HG02588 (cell line): ENCODE results near the gene GYS2.
"Not testable (repeated sequence)": the region's sequence is repeated elsewhere in the genome, so short reads cannot be mapped to it uniquely, and the experiment has no call there.

ENCODE experiments used
- ATAC-seq: cut with Tn5 transposase; IDR thresholded peaks from one replicate; pipeline ENCODE4 v1.9.1; 2021; ENCODE audit warnings: mild to moderate bottlenecking, moderate library complexity; ENCODE audit not compliant: unreplicated experiment

The GYS2 gene

GRCh38 chr12:21604245-21605101 is at the start of gene GYS2:
Gene GYS2, minus strand, starts transcription at chr12:21604847. Its CDS starts 255 bp downstream, at chr12:21604592.
- ATAC-seq = no peak

GRCh38 chr12:21651821-21652220 is 47.2 kb upstream of the GYS2 start:
- ATAC-seq = no peak

GRCh38 chr12:21650997-21651396 is 46.4 kb upstream of the GYS2 start:
- ATAC-seq = no peak

- ATAC-seq = no peak
Observed at GRCh38 chr12:21649034-21649433, 44.4 kb upstream of the GYS2 start.

- no peak for ATAC-seq
Observed at GRCh38 chr12:21648378-21648777, 43.7 kb upstream of the GYS2 start.

GRCh38 chr12:21647179-21647578 is 42.5 kb upstream of the GYS2 start:
- no peak for ATAC-seq

GRCh38 chr12:21645041-21645500 is 40.4 kb upstream of the GYS2 start:
- ATAC-seq = not testable (repeated sequence)

- ATAC-seq = no peak
Observed at GRCh38 chr12:21644516-21644915, 39.9 kb upstream of the GYS2 start.

- no peak for ATAC-seq
Observed at GRCh38 chr12:21643758-21644157, 39.1 kb upstream of the GYS2 start.

- peak; percentile 78 for ATAC-seq
Observed at GRCh38 chr12:21642707-21643389, 38.2 kb upstream of the GYS2 start.

GRCh38 chr12:21638054-21638891 is 33.6 kb upstream of the GYS2 start:
- ATAC-seq = no peak

GRCh38 chr12:21634245-21634644 is 29.6 kb upstream of the GYS2 start:
- no peak for ATAC-seq

- no peak for ATAC-seq
Observed at GRCh38 chr12:21631367-21631766, 26.7 kb upstream of the GYS2 start.

GRCh38 chr12:21627924-21628323 is 23.3 kb upstream of the GYS2 start:
- no peak for ATAC-seq

GRCh38 chr12:21618566-21618965 is 13.9 kb upstream of the GYS2 start:
- ATAC-seq = no peak

GRCh38 chr12:21617030-21617429 is 12.4 kb upstream of the GYS2 start:
- no peak for ATAC-seq

- ATAC-seq = no peak
Observed at GRCh38 chr12:21615431-21615830, 10.8 kb upstream of the GYS2 start.

- no peak for ATAC-seq
Observed at GRCh38 chr12:21614506-21614905, 9.9 kb upstream of the GYS2 start.

GRCh38 chr12:21613931-21614330 is 9.3 kb upstream of the GYS2 start:
- ATAC-seq = no peak

GRCh38 chr12:21608196-21608595 is 3.5 kb upstream of the GYS2 start:
- no peak for ATAC-seq

GRCh38 chr12:21607701-21608100 is 3.1 kb upstream of the GYS2 start:
- no peak for ATAC-seq
